Chondrocyte (in vitro differentiated cells): ENCODE data around the gene ABLIM2. TPM values are rescaled to one million over a fixed set of nuclear protein-coding genes. Genes with fewer than 3 reads are reported as not detected.

Experiments
- DNase-seq: peaks from one replicate; pipeline ENCODE4 v3.0.0; 2021; ENCODE audit warnings: mixed read lengths, low spot score
- H3K27ac Mint-ChIP-seq: one replicate; pipeline ENCODE4 v1.8.0; 2021; ENCODE audit warnings: mild to moderate bottlenecking, moderate library complexity, mixed read lengths; ENCODE audit not compliant: unreplicated experiment
- H3K27me3 Mint-ChIP-seq: 2 replicates; pipeline ENCODE4 v1.8.0; 2021; ENCODE audit warnings: low read depth, mixed read lengths
- H3K36me3 Mint-ChIP-seq: 2 replicates; pipeline ENCODE4 v1.8.0; 2021; ENCODE audit warnings: low read depth, mixed read lengths
- H3K4me1 Mint-ChIP-seq: 2 replicates; pipeline ENCODE4 v1.8.0; 2021; ENCODE audit warnings: low read depth, mild to moderate bottlenecking, mixed read lengths
- H3K4me3 Mint-ChIP-seq: one replicate; pipeline ENCODE4 v1.8.0; 2021; ENCODE audit warnings: mild to moderate bottlenecking, moderate library complexity, mixed read lengths; ENCODE audit not compliant: unreplicated experiment
- H3K9me3 Mint-ChIP-seq: 2 replicates; pipeline ENCODE4 v1.8.0; 2021; ENCODE audit warnings: low read depth, mixed read lengths
- CTCF ChIP-seq: fragments of 200-600 bp; sonication (generic); IDR thresholded peaks from 2 replicates; pipeline ENCODE4 v1.5.0; 2021; ENCODE audit warnings: antibody characterized with exemption, mild to moderate bottlenecking, moderate library complexity
- total RNA-seq: library from RNA; stranded (reverse); gene quantifications from 3 replicates; pipeline ENCODE4 v1.2.1, GENCODE V29; 2021

The ABLIM2 gene
- total RNA-seq, 1 donor from 2014 or later, result 0.47 TPM

- no peaks in the 10 kb centered on the region for H3K4me1 Mint-ChIP-seq
Observed at GRCh38 chr4:8168232-8168631, 9.6 kb upstream of the ABLIM2 start.

GRCh38 chr4:8167815-8168214 lies 9.2 kb upstream of the ABLIM2 start:
- Mint-ChIP-seq H3K27me3 (peaks cover 43% of the 10 kb centered on the region), H3K4me1 (no peaks in the 10 kb centered on the region), H3K9me3 (peaks cover 5% of the 10 kb centered on the region), H3K36me3 (peaks cover 2% of the 10 kb centered on the region), H3K27ac (no peak overlapping the region), H3K4me3 (no peak overlapping the region)
- TF ChIP-seq CTCF, result no peak
- no peak for DNase-seq

More at GRCh38 chr4:8168232-8168631, 9.6 kb upstream of the ABLIM2 start:
- DNase-seq, result no peak
- TF ChIP-seq CTCF, result peak; percentile 72
- H3K36me3 Mint-ChIP-seq, result peaks cover 2% of the 10 kb centered on the region
- H3K27me3 Mint-ChIP-seq, result peaks cover 43% of the 10 kb centered on the region
- H3K27ac Mint-ChIP-seq, result no peak overlapping the region
- no peak overlapping the region for H3K4me3 Mint-ChIP-seq
- peaks cover 5% of the 10 kb centered on the region for H3K9me3 Mint-ChIP-seq

- no peak for TF ChIP-seq CTCF
- no peaks in the 10 kb centered on the region for H3K4me1 Mint-ChIP-seq
- H3K4me3 Mint-ChIP-seq, result no peak overlapping the region
- H3K36me3 Mint-ChIP-seq, result peaks cover 2% of the 10 kb centered on the region
- H3K9me3 Mint-ChIP-seq, result peaks cover 5% of the 10 kb centered on the region
- H3K27ac Mint-ChIP-seq, result no peak overlapping the region
- H3K27me3 Mint-ChIP-seq, result peaks cover 40% of the 10 kb centered on the region
- DNase-seq, result no peak
Observed at GRCh38 chr4:8167291-8167690, 8.7 kb upstream of the ABLIM2 start.

GRCh38 chr4:8165374-8165896 lies 6.8 kb upstream of the ABLIM2 start:
- H3K36me3 Mint-ChIP-seq, result peaks cover 2% of the 10 kb centered on the region
- no peak for DNase-seq
- no peaks in the 10 kb centered on the region for H3K4me1 Mint-ChIP-seq
- TF ChIP-seq CTCF, result no peak
- no peak overlapping the region for H3K4me3 Mint-ChIP-seq
- H3K27me3 Mint-ChIP-seq, result peaks cover 33% of the 10 kb centered on the region
- no peak overlapping the region for H3K27ac Mint-ChIP-seq
- H3K9me3 Mint-ChIP-seq, result peaks cover 5% of the 10 kb centered on the region

GRCh38 chr4:8164687-8165086 lies 6.1 kb upstream of the ABLIM2 start:
- Mint-ChIP-seq H3K4me1 (peaks cover 2% of the 10 kb centered on the region), H3K27ac (no peak overlapping the region), H3K4me3 (no peak overlapping the region), H3K27me3 (peaks cover 33% of the 10 kb centered on the region), H3K9me3 (peaks cover 5% of the 10 kb centered on the region), H3K36me3 (peaks cover 2% of the 10 kb centered on the region)
- no peak for DNase-seq
- TF ChIP-seq CTCF, result no peak
